ENCODE measurements around the gene PARD3. TPM values are rescaled to one million over a fixed set of nuclear protein-coding genes. Genes with fewer than 3 reads are reported as not detected.

The PARD3 gene
- total and polyA plus RNA-seq, 2 donors (not counting 1 experiment from before 2014, with no cell fraction given) = 24.0 to 46.4 TPM

DNA sequence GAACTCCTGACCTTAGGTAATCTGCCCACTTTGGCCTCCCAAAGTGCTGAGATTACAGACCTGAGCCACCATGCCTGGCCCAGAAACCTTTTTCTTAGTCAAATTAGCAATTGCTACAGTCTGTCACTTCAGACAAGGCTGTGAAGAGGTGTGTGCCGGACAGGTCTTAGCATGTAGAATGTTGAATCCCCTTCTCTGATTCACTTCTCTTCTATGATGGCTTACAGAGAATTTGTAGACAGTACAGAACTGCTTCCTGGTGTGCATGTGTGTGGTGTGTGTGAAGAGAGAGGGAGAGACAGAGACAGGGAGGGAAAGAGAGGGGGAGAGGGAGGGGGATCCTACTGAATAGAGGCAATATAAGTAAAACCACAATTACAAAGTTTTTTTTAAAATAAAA lies 150.4 kb downstream of the PARD3 start:
- Histone ChIP-seq H3K4me2 (ENCODE audit: extremely low read depth, insufficient read depth, low read length) (no peak overlapping the region), H3K36me3 (ENCODE audit: control insufficient read depth, insufficient read depth, low read length) (no peaks in the 10 kb centered on the region), H3K9ac (ENCODE audit: insufficient read depth, low read length) (no peak overlapping the region), H3K79me2 (ENCODE audit: control insufficient read depth, insufficient read depth, low read length) (no peaks in the 10 kb centered on the region), H2AFZ (ENCODE audit: low read length) (no peak overlapping the region), H3K27ac (ENCODE audit: insufficient read depth, low read length) (no peak overlapping the region), H3K4me3 (replicated peaks in 1 of 4; ENCODE audit: control extremely low read depth in 1 of 4, insufficient read depth in 1 of 4, low read depth in 3 of 4, low read length in 4 of 4) (no peak overlapping the region), H3K27me3 (ENCODE audit: control insufficient read depth, insufficient read depth, low read length) (no peaks in the 10 kb centered on the region), H3K9me3 (ENCODE audit: control insufficient read depth, insufficient read depth, low read depth, low read length) (no peaks in the 10 kb centered on the region), H3K4me1 (ENCODE audit: control insufficient read depth, extremely low read depth, insufficient read depth, low read length) (no peaks in the 10 kb centered on the region), H4K20me1 (ENCODE audit: control insufficient read depth, extremely low read depth, insufficient read depth, low read length) (no peaks in the 10 kb centered on the region)
- TF ChIP-seq EZH2 (IDR thresholded peaks at IDR 0.05; ENCODE audit: low read length, missing control alignments) = no peak
- TF ChIP-seq, protein P1, sequence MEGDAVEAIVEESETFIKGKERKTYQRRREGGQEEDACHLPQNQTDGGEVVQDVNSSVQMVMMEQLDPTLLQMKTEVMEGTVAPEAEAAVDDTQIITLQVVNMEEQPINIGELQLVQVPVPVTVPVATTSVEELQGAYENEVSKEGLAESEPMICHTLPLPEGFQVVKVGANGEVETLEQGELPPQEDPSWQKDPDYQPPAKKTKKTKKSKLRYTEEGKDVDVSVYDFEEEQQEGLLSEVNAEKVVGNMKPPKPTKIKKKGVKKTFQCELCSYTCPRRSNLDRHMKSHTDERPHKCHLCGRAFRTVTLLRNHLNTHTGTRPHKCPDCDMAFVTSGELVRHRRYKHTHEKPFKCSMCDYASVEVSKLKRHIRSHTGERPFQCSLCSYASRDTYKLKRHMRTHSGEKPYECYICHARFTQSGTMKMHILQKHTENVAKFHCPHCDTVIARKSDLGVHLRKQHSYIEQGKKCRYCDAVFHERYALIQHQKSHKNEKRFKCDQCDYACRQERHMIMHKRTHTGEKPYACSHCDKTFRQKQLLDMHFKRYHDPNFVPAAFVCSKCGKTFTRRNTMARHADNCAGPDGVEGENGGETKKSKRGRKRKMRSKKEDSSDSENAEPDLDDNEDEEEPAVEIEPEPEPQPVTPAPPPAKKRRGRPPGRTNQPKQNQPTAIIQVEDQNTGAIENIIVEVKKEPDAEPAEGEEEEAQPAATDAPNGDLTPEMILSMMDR (conservative IDR thresholded peaks at IDR 0.05 in 1 of 2, IDR thresholded peaks at IDR 0.05 in 1 of 2; ENCODE audit: low read depth in 1 of 2, low read length in 2 of 2) = no peak
- no peak for DNase-seq (ENCODE audit: low read depth in 2 of 2)

DNA sequence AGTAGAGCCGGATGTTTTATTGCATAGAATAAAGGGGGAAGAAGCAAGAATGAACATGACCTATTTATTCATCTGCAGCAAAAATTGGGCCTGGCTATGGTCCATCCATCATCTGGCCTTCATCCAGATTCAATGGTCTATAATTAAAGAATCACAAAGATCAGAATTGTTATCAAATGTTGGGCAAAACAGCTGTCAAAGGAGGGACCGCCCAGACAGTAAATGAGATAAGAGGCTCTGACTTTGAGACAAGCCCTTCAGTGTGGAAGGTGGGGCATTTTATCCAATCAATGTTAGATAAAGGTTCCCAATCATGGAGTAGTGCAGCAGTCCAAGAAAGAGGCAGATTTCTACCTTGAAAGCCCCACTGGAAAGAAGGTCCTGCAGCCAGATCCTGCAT lies 153.5 kb downstream of the PARD3 start:
- Histone ChIP-seq H3K27ac (ENCODE audit: insufficient read depth, low read length) (no peak overlapping the region), H3K4me2 (ENCODE audit: extremely low read depth, insufficient read depth, low read length) (no peak overlapping the region), H3K4me3 (replicated peaks in 1 of 4; ENCODE audit: control extremely low read depth in 1 of 4, insufficient read depth in 1 of 4, low read depth in 3 of 4, low read length in 4 of 4) (no peak overlapping the region), H3K36me3 (ENCODE audit: control insufficient read depth, insufficient read depth, low read length) (no peaks in the 10 kb centered on the region), H3K4me1 (ENCODE audit: control insufficient read depth, extremely low read depth, insufficient read depth, low read length) (no peaks in the 10 kb centered on the region), H3K9ac (ENCODE audit: insufficient read depth, low read length) (no peak overlapping the region), H2AFZ (ENCODE audit: low read length) (no peak overlapping the region), H3K27me3 (ENCODE audit: control insufficient read depth, insufficient read depth, low read length) (no peaks in the 10 kb centered on the region), H4K20me1 (ENCODE audit: control insufficient read depth, extremely low read depth, insufficient read depth, low read length) (no peaks in the 10 kb centered on the region), H3K79me2 (ENCODE audit: control insufficient read depth, insufficient read depth, low read length) (no peaks in the 10 kb centered on the region), H3K9me3 (ENCODE audit: control insufficient read depth, insufficient read depth, low read depth, low read length) (no peaks in the 10 kb centered on the region)
- TF ChIP-seq, protein P1 (conservative IDR thresholded peaks at IDR 0.05 in 1 of 2, IDR thresholded peaks at IDR 0.05 in 1 of 2; ENCODE audit: low read depth in 1 of 2, low read length in 2 of 2) = no peak
- no peak for TF ChIP-seq EZH2 (IDR thresholded peaks at IDR 0.05; ENCODE audit: low read length, missing control alignments)
- no peak for DNase-seq (ENCODE audit: low read depth in 2 of 2)

DNA sequence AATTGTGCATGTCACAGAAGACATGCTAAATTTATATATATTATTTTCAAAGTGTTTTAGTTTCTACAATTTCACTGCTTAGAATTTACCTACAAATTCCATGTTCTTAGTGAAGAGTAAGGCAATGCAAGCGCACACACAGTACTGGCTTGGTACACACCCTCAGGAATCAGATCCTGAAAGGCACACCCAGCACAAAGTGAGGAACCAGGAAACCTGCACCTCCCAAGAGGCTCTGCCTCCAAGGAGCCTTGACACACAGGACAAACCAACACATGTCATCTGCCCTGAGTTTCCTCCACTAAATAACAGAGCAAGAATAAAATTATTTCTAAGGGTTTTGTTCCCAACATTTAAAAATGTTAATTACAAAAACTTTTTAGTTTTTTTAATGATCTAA lies 156.2 kb downstream of the PARD3 start:
- H3K4me3 ChIP-seq (replicated peaks in 1 of 4; ENCODE audit: control extremely low read depth in 1 of 4, insufficient read depth in 1 of 4, low read depth in 3 of 4, low read length in 4 of 4) = no peak overlapping the region
- no peaks in the 10 kb centered on the region for H3K79me2 ChIP-seq (ENCODE audit: control insufficient read depth, insufficient read depth, low read length)
- no peaks in the 10 kb centered on the region for H4K20me1 ChIP-seq (ENCODE audit: control insufficient read depth, extremely low read depth, insufficient read depth, low read length)

More for the DNA sequence above, 156.2 kb downstream of the PARD3 start:
- no peak for DNase-seq (ENCODE audit: low read depth in 2 of 2)
- Histone ChIP-seq H3K9me3 (ENCODE audit: control insufficient read depth, insufficient read depth, low read depth, low read length) (no peaks in the 10 kb centered on the region), H3K9ac (ENCODE audit: insufficient read depth, low read length) (no peak overlapping the region), H3K4me2 (ENCODE audit: extremely low read depth, insufficient read depth, low read length) (no peak overlapping the region), H3K27ac (ENCODE audit: insufficient read depth, low read length) (no peak overlapping the region), H3K36me3 (ENCODE audit: control insufficient read depth, insufficient read depth, low read length) (no peaks in the 10 kb centered on the region), H2AFZ (ENCODE audit: low read length) (no peak overlapping the region), H3K27me3 (ENCODE audit: control insufficient read depth, insufficient read depth, low read length) (no peaks in the 10 kb centered on the region), H3K4me1 (ENCODE audit: control insufficient read depth, extremely low read depth, insufficient read depth, low read length) (peaks cover 3% of the 10 kb centered on the region)
- TF ChIP-seq EZH2 (IDR thresholded peaks at IDR 0.05; ENCODE audit: low read length, missing control alignments) = no peak
- TF ChIP-seq, protein P1 (conservative IDR thresholded peaks at IDR 0.05 in 1 of 2, IDR thresholded peaks at IDR 0.05 in 1 of 2; ENCODE audit: low read depth in 1 of 2, low read length in 2 of 2) = no peak

All from fibroblast of lung (primary cell).